HS-27A (cell line): ENCODE results near the gene BRD4.
A peak's percentile ranks its signal among the peaks of the same experiment; 100 is the strongest.

Experiments
- DNase-seq: peaks from one replicate; pipeline ENCODE4 v3.0.0-alpha.2; 2012; ENCODE audit warnings: low read depth, missing footprints

The BRD4 gene

DNA sequence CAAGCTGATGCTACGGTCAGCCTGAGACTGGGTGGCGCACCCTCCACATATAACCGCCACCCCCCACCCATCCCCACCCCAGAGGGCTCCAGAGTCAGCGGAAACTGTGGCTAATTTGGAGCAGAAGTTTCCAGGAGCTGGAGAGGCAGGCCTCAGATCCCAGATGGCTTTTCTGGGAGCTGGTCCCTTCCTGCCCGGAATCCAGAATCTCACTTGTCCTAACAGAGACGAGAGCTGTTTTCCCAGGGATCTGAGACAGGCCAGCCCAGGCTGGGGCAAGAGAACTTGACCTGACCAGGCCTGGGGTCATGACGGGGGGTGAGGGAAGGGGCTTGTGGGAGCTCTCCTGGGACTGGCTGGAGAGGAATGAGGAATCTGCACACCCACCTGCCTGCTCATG is 106.6 kb downstream of the BRD4 start:
- no peak for DNase-seq

DNA sequence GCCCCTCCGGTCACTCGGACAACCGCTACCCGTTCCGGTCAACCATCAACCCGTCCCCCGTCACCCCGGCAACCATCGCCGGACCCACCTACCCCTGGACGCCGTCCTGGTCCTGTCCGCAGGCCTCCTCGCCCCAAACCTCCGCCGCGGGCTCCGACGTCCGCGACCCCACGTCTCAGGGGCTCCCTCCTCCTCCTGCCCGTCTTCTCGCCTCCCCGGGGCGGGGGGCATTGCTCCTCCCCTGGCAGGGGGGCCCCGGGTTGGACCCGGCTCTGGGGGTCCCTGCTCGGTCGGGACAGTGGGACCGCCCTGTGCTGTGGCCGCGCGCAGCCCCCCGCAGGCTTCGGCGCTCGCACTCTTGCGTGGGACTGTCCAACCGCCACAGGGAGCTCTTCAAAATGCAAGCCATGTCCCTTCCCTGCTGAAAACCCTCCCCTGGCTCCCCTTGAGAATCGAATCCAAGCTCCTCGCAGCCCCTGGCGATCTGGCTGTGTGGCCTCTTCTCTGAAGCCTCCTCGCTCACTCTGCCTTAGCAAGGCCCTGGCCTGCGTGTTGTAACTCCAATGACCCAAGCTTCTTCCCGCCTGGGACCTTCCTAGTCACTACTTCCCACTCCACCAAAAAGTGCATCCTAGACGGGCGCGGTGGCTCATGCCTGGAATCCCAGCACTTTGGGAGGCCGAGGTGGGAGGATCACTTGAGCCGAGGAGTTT is 108.5 kb downstream of the BRD4 start:
- DNase-seq = no peak

DNA sequence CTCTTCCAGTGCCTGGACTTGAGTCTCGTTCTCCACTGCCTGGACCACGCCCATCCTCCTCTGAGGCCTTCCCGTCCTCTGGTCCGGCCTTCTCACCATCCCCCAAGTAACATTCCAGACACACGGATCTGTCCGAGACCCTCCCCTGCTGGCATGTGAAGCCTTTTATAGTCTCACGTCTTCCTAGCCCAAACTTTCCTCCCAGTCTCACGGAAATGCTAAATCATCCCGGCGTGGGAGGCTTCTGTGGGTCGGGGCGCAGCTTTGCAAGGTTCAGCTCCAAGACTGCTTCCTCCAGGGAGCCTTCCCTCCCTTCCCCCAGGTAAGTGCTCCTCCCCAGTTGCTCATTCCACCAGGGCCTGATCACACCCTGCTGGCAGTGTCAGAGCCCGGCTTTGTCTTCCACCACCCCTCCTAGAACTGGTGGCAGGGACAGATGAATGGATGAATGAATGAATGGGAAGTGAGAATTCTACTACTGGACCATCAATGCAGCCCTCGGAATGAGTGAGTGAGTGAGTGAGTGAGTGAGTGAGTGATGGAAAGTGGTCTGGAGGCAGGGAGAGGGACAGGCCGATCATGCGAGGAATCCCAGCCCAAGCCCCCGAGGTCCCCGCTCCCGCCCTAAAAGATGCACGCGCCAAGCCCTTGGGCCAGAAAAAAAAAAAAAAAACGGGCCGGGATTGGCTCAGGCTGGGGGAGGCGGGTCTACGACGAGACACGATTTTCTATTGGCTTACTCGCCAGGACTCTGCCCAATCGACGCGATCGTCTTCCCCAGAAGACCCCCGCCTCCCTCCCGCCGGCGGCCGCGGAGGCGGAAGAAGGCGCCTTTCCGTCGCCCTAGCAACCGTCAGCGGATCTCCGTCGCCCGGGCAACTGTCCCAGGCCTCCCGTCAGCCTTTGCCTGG is 109.3 kb downstream of the BRD4 start:
- DNase-seq = peak; percentile 55

DNA sequence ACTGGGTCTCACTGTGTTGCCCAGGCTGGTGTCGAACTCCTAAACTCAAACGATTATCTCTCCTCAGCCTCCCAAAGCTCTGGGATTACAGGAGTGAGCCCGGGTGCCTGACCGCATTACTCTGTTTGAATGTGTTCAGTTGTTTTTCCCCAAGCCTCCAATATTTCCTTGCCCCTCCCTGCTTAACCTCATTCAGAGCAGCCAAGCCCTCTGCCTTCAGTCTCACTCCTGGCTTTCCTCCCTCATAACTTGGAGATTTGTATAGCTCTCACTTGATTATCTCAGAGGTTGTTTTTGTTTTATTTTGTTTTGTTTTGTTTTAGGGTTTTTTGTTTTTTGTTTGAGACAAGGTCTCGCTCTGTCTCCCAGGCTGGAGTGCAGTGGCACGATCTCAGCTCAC is 111.5 kb downstream of the BRD4 start:
- DNase-seq = no peak

DNA sequence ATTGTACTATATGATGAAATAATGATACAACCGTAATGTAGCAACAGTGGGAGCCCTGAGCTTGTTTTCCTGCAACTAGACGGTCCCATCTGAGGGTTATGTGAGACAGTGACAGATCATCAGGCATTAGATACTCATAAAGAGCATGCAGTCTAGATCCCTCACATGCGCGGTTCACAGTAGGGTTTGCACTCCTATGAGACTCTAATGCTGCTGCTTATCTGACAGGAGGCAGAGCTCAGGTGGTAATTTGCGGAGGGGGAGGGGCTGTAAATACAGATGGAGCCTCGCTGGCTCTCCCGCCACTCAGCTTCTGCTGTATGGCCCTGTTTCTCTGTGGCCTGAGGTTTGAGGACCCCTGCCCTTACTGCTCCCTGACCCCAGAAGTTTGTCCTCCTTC is 113.8 kb downstream of the BRD4 start:
- no peak for DNase-seq

DNA sequence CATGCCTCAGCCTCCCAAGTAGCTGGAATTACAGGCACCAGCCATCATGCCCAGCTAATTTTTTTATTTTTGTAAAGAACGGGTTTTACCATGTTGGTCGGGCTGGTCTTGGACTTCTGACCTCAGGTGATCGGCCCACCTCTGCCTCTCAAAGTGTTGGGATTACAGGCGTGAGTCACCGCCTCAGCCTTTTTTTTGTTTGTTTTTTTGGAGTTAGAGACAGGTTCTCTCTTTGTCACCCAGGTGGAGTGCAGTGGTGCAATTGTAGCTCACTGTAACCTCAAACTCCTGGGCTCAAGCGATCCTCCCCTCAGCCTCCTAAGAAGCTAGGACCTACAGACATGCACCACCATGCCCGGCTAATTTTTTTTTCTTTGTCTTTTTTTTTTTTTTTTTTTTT is 116.0 kb downstream of the BRD4 start:
- no peak for DNase-seq

DNA sequence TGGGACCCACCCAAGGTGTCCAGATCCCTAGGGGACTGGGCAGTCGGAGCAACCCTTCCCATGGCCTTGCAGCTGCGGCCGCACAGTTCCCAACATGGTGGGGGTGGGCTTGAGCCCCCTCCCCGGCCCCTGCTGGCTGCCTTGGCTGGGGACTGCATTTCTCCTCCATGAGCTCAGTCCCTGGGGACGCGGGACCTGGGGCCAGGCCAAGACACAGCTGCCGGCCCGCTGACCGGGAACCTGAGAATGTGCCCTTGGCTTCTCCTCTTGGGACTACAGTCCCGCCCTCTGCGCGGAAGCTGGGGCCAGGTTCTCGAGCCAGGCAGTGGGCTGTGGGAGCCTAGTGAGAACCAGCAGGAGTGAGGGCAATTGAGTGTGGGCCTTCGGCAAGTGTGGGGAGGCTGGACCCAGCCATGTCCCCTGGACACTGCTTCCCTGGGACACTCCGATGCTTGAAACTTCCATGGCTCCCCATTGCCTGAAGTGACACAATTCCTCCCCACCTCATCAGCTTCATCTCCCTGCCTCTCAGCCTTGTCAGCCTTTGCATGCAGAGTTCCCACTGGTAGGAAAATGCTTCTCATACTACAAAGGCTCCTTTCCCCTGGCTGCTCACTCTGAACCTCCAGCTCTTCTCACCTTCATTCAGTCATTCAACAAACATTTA is 118.5 kb downstream of the BRD4 start:
- DNase-seq = no peak

DNA sequence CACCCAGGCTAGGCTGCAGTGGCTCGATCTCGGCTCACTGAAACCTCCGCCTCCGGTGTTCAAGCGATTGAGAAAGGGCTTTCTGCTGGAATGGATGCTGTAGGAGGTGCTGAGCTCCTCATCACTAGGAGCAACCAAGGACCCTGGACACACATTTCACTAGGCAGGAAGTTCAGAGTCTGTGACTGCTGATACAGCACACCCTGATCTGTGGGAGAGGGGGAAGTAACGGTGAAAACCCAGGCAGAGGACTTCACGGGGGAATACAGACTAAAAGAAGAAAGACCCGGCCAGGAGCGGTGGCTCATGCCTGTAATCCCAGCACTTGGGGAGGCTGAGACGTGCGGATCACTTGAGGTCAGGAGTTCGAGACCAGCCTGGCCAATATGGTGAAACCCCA is 119.6 kb downstream of the BRD4 start:
- no peak for DNase-seq

DNA sequence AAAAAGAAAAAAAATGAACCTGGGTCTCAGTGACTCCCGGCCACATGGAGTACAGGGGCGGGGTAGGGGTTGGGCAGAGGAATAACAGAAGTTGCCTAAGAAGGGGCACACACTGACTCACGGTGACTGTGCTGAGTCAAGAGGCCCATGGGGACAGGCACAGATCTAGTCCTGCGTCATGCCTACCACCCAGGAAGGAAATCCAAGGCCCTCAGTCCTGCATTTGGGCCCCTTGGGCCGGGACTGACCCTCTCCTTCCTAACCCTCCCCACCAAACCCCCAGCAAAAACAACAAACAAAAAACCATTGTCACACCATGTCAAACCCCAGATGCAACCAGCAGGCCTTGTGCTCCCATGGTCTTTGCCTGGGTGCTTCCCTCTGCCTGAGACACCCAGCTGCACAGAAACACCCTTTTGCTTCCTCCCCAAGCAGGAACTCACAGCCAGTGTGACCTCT is 122.0 kb downstream of the BRD4 start:
- DNase-seq = peak; percentile 62

DNA sequence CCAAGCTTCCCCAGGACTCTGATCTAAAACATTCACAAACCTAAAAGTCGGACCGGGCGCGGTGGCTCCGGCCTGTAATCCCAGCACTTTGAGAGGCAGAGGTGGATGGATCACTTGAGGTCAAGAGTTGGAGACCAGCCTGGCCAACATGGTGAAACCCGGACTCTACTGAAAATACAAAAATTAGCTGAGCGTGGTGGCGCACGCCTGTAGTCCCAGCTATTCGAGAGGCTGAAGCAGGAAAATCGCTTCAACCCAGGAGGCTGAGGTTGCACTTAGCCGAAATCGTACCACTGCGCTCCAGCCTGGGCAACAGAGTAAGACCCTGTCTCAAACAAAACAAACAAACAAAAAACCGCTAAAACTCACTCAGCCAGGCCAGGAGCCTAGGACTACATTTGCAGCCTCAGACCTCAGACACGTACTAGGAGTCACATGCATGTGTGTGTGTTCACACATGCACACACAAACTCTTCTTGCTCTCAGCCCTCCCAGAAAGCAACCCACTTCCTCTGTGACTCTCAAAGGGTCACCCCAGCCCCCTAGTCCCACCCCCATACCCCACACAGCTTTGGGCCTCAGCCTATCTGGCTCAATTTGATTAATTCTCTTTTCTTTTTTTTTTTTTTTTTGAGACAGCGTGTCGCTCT is 130.8 kb downstream of the BRD4 start:
- DNase-seq = no peak

DNA sequence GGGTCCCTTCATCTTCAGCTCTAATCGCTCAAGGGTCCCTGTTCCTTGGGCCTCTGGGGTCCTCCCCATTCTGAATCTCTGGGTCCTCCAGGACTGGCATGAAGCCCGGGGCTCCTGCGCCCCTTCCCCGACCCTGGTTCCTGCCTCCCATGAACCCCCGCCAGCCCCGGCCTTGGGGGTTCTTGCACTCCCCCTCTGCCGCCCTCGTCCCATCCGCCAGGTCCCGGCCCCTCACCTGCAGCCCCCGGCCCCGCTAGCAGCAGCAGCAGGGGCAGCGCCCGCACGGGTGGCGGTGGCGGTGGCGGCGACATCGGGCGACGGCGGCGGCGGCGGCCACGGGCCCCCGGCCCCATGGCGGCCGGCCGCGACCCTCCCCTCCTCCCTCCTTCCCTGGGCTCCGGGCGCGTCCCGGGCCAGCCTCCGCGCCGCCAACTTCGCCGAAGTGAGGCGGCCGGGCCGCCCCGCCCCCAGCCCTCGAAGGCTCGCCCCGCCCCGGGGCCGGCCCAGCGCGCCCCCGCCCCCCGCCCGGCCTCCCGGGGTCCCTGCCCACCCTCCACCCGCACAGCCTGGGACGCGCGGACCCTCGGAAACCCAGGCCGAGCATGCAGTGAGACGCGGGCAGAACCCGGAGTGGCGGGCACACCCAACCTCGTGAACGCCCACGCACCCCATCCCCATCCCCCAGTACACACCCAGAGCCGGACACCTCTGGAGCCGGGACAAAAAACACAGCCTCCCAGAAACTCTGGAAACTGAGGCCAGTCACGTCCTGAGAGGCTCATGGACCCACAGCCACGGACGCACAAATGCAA is 131.6 kb downstream of the BRD4 start, which contains the start of gene NOTCH3:
NOTCH3 (minus strand) TSS at position 443 of the 812 bp plus-strand sequence; CDS start at position 353, 90 bp downstream.
- DNase-seq = no peak

DNA sequence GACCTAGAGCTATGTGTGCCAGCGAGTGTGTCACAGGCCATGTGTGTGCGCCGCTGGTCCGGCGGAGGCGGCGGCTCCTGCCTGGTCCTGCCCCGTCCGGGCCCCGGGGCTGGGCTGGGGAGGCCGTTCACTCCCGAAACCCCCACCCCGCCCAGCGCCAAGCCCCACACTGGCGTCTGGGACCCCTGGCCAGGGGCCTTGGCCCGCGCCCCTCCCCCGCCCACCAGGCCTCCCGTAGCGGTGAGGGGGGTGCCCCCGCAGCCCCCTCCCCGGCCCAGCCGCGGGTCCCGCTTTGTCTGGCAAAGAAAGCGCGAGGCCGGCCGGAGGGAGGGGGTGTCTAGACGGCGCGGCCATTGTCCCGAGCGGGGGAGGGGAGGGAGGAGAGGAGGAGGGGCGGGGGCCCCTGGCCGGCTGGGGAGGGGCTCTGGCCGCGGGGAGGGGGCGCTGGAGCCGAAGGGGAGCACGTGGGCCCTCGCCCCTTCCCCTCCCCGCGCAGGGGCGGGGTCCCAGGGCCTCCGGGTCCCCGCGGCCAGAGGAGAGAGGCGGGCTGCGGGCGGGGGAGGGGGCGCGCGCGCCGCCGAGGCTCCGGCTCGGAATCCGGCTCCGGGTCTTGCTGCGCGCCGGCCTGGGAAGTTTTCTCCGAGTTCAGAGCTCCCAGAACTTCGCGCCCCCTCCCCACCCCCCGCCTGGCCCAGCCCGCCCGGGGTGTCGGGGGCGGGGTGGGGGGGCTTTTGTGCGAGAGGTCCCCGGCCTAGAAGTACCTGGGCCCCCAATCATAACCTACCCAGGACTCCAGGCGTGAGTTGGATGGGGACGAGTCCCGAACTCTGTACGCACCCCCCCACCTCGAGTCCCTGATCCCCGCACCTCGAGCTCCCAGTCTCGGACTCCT is 132.4 kb downstream of the BRD4 start:
- no peak for DNase-seq

DNA sequence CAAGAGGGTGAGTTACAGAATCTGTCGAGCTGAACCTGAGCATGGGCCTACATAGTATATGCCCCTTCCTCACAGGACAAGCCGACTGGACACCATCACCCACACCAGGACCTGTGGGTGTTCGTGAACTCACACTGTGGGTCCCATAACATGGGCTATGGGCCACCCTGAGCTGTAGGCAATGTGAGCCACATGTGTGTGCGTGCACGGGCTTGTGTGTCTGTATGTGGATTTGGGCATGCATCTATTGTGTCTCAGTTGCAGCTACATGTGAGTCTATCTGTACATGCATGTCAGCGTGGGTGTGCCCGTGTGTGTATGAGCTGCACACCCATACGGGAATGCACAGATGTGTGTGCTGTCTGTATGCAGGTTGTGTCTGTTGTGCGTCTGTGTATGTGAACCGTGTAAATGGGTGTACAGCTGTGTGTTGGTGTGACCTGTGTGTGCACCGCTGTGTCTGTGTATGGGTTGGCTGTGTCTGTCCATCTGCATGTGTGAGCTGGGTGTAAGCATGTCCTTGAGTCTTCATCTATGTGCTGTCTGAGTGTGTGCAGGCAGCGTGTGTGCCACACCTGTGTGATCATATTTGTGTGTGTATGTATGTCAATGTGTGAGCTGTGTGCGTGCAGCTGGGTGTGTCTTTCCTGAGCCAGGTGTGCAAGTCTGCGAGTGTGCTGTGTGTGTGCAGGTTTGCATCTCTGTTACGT is 133.2 kb downstream of the BRD4 start:
- DNase-seq = no peak

DNA sequence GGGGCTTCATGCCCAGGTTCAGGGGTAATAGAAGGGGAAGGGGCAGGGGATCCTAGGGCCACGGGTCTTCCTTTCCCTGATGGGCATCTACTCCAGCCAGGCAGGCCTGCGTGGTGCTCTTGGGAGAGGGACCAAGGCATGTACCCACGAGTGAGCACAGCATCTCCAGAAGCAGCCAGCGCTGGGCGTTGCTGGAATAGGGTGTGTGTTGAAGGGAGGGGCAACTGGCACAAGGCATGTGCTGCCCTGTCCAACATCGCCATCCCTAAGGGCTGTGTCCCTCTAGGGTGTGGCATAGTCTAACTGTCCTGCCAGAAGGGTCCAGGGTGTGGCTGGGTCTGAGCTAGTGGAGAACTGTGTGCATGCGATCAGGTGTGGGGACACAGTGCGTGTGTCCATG is 134.4 kb downstream of the BRD4 start:
- no peak for DNase-seq

DNA sequence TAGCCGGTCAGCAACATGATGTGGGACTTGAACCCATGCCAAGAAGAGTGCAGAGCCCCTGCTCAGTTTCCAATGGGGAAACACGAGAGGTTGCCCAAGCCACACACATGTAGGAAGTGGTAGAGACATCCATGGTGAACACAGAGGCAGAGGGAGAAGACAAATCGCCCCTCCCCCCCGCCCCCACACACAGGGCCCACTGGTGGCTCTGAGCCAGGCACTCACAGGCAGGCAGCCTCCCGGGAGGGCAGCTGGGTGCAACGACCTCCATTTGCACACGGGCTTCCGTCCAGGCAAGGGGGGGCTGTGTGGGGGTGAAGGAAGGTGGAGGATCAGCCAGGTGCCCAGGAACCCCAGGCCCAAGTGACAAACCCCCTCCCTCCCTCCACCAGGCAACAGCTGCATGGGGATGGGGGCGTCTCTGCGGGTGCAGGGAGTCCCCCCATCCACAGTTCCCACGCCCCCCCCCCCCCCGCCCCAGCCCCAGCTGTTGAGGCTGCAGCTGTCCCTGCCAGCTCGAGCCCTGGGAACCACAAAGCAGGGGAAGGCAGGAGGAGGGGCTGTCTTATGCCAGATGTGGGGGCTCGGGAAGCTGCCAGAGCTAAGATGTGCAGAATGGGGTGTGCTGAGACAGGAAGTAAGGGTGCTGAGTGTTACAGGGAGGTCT is 134.9 kb downstream of the BRD4 start:
- DNase-seq = no peak

DNA sequence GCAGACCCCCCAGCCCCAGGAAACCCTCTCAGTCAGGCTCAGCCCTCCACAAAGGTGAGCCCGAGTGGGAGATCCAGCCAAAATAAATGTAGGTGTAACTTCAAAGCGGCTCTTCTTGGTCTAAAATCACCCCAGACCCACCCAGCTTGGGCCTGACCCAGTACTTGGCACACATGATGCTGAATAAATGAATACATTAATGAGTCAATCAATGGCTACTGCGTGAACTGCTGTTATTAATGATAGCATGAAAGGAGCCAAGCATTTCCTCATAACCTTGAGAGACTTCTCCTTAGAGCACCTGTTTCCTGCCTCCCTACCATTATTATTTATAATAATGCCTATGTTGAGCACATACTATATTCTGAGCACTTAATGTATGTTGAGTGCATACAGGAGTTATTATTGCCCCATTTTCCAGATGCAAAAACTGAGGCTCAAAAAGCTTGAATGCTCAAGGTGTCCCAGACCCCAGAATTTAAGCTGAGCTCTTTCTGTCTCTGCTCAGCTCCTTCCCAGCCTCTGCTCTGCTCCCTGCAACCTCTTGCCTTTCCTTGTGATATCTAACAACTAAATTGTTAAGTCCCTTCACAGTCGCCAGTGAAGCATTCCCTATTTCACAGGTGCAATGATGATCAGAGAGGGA is 135.9 kb downstream of the BRD4 start:
- no peak for DNase-seq

DNA sequence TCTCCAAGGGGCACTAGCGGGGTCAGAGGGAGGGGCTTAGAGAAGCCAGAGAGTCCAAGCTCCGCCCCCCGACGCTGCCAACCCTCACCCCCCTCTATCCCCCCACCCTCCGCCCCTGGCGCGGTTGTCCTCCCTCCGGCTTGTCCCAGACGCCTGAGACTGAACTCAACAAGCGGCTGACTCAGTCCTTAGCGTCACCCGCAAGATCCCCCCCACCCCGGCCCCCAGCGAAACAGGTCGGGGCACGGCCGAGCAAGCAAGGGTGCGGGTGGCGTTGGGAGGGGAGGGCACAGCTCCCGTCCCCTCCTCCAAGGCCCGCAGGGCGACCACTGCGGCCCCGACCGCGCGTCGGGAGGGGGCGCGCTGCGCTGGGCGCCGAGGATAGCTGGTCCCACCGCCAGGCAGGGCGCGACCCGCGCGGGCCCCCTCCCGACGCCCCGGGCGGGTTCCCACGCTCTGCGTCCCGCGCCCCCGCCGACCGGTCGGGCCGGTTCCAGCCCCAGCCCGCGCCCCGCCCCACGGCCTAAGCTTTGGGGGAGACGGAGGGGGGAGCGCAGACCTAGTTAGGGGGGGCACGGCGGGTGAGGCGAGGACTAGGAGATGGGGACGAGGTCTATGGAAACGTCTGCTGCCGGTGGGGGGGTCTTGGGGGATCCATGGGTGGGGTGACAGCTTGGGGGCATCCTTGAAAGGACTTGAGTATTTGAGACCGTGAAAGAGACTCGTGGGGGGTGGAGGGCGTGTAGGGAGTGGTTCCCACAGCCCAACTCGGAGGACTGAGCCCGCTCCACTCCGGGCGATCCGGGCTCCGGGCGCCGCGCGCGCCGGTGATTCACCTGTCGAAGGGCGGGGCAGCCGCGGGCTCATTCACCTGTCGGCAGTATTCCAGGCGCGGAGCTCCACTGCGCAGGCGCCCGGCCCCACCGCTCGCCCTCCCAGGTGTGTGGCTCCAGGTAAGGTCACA is 136.7 kb downstream of the BRD4 start:
- DNase-seq = no peak
